Breast epithelium (tissue), 3 donors: ENCODE measurements around the gene SPINK5.

Experiments used
- POLR2A ChIP-seq: fragments of 450-650 bp; IDR thresholded peaks from one replicate; pipeline ENCODE4 v1.6.1; 2016; ENCODE audit warnings: antibody characterized with exemption, mild to moderate bottlenecking, moderate library complexity
- POLR2AphosphoS5 ChIP-seq, 3 donors: sonication (generic); formaldehyde crosslinking; IDR thresholded peaks; one replicate each; pipeline ENCODE4 v1.6.1; 2017; ENCODE audit warnings: antibody characterized with exemption in 3 of 3

- no peak for TF ChIP-seq POLR2AphosphoS5 (IDR thresholded peaks at IDR 0.05)
- no peak for TF ChIP-seq POLR2A
Measured at GRCh38 chr5:148070621-148071020, 6.8 kb downstream of the SPINK5 start.
